Right ventricle myocardium inferior (tissue), 1 donor: Measurements from ENCODE around the gene ENOSF1. TPM values are rescaled to one million over a fixed set of nuclear protein-coding genes. Genes with fewer than 3 reads are reported as not detected.
"Not testable (repeated sequence)": the region's sequence is repeated elsewhere in the genome, so short reads cannot be mapped to it uniquely, and the experiment has no call there.

Source experiments
- ATAC-seq: fragments of 200-7000 bp; cut with Tn5 transposase; one replicate; pipeline ENCODE4 v1.9.1; 2020; ENCODE audit warnings: mild to moderate bottlenecking, moderate library complexity
- DNase-seq: peaks from one replicate; pipeline ENCODE4 v3.0.0; 2021; ENCODE audit errors: missing footprints
- intact Hi-C: fragments of 100-400 bp; cut with DNase I; formaldehyde crosslinking; loops from one replicate; pipeline ENCODE4 v1.11.0; 2022
- total RNA-seq: library from RNA; stranded (reverse); fragmentation: NEBNext Ultra II Directional; extraction: Animal tissue kit (Norgen Biotek cat#: 25700); gene quantifications from one replicate; pipeline ENCODE4 v1.2.1, GENCODE V29; 2021
- donor health status: DM: no; HTN: yes; CAD: no; lungs with severe emphysema.

The ENOSF1 gene
- total RNA-seq, 1 donor from 2014 or later, result 25.3 TPM

GRCh38 chr18:710418-711300, 1.8 kb downstream of the ENOSF1 start:
- DNase-seq, result no peak
- ATAC-seq, result no peak
- intact Hi-C loops, result loop anchor here (10.0 kb wide), 1 partner anchor 86 kb away; no protein-coding TSS in a partner anchor

- intact Hi-C loops, result loop anchor here (10.0 kb wide), 1 partner anchor 85 kb away; no protein-coding TSS in a partner anchor
- no peak for ATAC-seq
- DNase-seq, result no peak
These were observed 2.7 kb downstream of the ENOSF1 start for GRCh38 chr18:709771-710170.

- ATAC-seq (no peak), DNase-seq (no peak)
- intact Hi-C loops, result no loop called here
These were observed 4.3 kb downstream of the ENOSF1 start for GRCh38 chr18:708096-708495.

GRCh38 chr18:706405-706804, 6.0 kb downstream of the ENOSF1 start:
- no peak for DNase-seq
- intact Hi-C loops, result no loop called here

GRCh38 chr18:703213-703967, 9.0 kb downstream of the ENOSF1 start:
- intact Hi-C loops, result no loop called here
- DNase-seq, result no peak
- no peak for ATAC-seq

More at GRCh38 chr18:706405-706804, 6.0 kb downstream of the ENOSF1 start:
- ATAC-seq, result no peak

GRCh38 chr18:697800-698199, 14.6 kb downstream of the ENOSF1 start:
- intact Hi-C loops, result no loop called here
- no peak for ATAC-seq
- no peak for DNase-seq

- intact Hi-C loops, result no loop called here
- ATAC-seq (no peak), DNase-seq (no peak)
These were observed 15.4 kb downstream of the ENOSF1 start for GRCh38 chr18:697012-697411.

GRCh38 chr18:693466-694187, 18.8 kb downstream of the ENOSF1 start:
- ATAC-seq (no peak), DNase-seq (no peak)
- intact Hi-C loops, result no loop called here

GRCh38 chr18:692824-693223, 19.6 kb downstream of the ENOSF1 start:
- ATAC-seq (no peak), DNase-seq (no peak)
- intact Hi-C loops, result no loop called here

GRCh38 chr18:688323-688722, 24.1 kb downstream of the ENOSF1 start:
- no peak for ATAC-seq
- no peak for DNase-seq
- intact Hi-C loops, result no loop called here

GRCh38 chr18:686339-687111, 25.9 kb downstream of the ENOSF1 start:
- intact Hi-C loops, result no loop called here
- DNase-seq, result no peak
- ATAC-seq, result no peak

- DNase-seq, result no peak
- intact Hi-C loops, result no loop called here
- no peak for ATAC-seq
These were observed 27.0 kb downstream of the ENOSF1 start for GRCh38 chr18:685438-685837.

- ATAC-seq (no peak), DNase-seq (no peak)
These were observed 28.9 kb downstream of the ENOSF1 start for GRCh38 chr18:683531-683930.

GRCh38 chr18:682833-683232, 29.6 kb downstream of the ENOSF1 start:
- intact Hi-C loops, result no loop called here
- ATAC-seq (no peak), DNase-seq (no peak)

More at GRCh38 chr18:683531-683930, 28.9 kb downstream of the ENOSF1 start:
- intact Hi-C loops, result no loop called here

- intact Hi-C loops, DNase-seq, ATAC-seq: not testable (repeated sequence)
These were observed 30.0 kb downstream of the ENOSF1 start for GRCh38 chr18:682416-682815.

- DNase-seq (no peak), ATAC-seq (no peak)
- intact Hi-C loops, result no loop called here
These were observed 30.4 kb downstream of the ENOSF1 start for GRCh38 chr18:681985-682384.

- intact Hi-C loops, result no loop called here
- DNase-seq (no peak), ATAC-seq (no peak)
These were observed 32.0 kb downstream of the ENOSF1 start for GRCh38 chr18:680392-680791.

GRCh38 chr18:679516-679915, 32.9 kb downstream of the ENOSF1 start:
- DNase-seq, result no peak
- ATAC-seq, result no peak
- intact Hi-C loops, result no loop called here
